ENCODE measurements around the gene STOML1. TPM values are rescaled to one million over a fixed set of nuclear protein-coding genes. Genes with fewer than 3 reads are reported as not detected.

The STOML1 gene
- total RNA-seq, 1 experiment from 2014 or later: 2.5 TPM

DNA sequence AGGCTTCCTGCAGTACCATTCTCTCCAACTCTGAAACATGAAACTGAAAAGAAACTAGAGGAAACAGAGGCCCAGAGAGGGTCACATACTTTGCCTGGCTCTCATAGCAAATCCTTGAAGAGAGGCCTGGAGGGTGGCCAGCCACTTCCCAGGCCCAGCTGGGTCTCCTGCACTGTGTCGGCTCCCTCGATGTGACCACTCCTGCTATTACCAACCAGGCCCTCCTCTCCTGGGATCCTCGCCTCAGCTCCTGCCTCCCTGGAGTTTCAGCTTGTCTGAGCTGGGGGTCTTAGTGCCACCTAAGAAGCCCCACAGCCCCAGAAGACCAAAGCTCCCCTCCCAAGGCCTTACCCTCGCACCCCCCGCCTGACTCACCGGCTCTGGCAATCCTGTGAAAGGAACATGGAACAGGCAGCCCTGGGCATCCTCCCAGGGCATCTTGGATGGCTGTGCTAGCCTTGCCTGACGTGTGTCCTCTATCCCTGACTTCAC lies 61.3 kb downstream of the STOML1 start:
- H2AFZ ChIP-seq (ENCODE audit: low read length): no peak overlapping the region
- TF ChIP-seq, protein P1, sequence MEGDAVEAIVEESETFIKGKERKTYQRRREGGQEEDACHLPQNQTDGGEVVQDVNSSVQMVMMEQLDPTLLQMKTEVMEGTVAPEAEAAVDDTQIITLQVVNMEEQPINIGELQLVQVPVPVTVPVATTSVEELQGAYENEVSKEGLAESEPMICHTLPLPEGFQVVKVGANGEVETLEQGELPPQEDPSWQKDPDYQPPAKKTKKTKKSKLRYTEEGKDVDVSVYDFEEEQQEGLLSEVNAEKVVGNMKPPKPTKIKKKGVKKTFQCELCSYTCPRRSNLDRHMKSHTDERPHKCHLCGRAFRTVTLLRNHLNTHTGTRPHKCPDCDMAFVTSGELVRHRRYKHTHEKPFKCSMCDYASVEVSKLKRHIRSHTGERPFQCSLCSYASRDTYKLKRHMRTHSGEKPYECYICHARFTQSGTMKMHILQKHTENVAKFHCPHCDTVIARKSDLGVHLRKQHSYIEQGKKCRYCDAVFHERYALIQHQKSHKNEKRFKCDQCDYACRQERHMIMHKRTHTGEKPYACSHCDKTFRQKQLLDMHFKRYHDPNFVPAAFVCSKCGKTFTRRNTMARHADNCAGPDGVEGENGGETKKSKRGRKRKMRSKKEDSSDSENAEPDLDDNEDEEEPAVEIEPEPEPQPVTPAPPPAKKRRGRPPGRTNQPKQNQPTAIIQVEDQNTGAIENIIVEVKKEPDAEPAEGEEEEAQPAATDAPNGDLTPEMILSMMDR (conservative IDR thresholded peaks at IDR 0.05): no peak
- no peaks in the 10 kb centered on the region for H4K20me1 ChIP-seq (ENCODE audit: control insufficient read depth, insufficient read depth, insufficient read length)
- no peak overlapping the region for H3K9ac ChIP-seq (ENCODE audit: extremely low read depth, insufficient read length, low read length)
- no peak overlapping the region for H4K8ac ChIP-seq (replicated peaks; ENCODE audit: insufficient read length, low read depth, low read length)
- no peak overlapping the region for H3K18ac ChIP-seq (ENCODE audit: insufficient read length, low read depth, low read length)
- Mint-ChIP-seq H3K9me3 (no peaks in the 10 kb centered on the region), H3K36me3 (ENCODE audit: insufficient read depth in 1 of 3, low read depth in 3 of 3) (no peaks in the 10 kb centered on the region), H3K4me3 (no peak overlapping the region), H3K4me1 (peaks cover 21 to 24% of the 10 kb centered on the region in 2 experiments), H3K27ac (peak overlapping the region in 2 of 3 experiments; percentile 49 to 61; a peak in 1 of 7 replicates), H3K27me3 (ENCODE audit: low read depth) (peaks cover 4% of the 10 kb centered on the region)
- H2AK5ac ChIP-seq (ENCODE audit: insufficient read length, low read length): no peak overlapping the region
- no peak overlapping the region for H3T11ph ChIP-seq (ENCODE audit: low read length)
- no peak overlapping the region for H2BK20ac ChIP-seq (ENCODE audit: low read depth, low read length, poor library complexity, severe bottlenecking)
- H2BK5ac ChIP-seq (ENCODE audit: insufficient read length, low read length): no peak overlapping the region
- H3K23ac ChIP-seq (ENCODE audit: insufficient read length, low read depth, low read length): no peak overlapping the region
- no peaks in the 10 kb centered on the region for H3K27me3 ChIP-seq (ENCODE audit: insufficient read depth, low read length)
- H4K91ac ChIP-seq (ENCODE audit: insufficient read length, low read depth, low read length): no peak overlapping the region
- H2BK15ac ChIP-seq (ENCODE audit: low read depth, low read length): no peak overlapping the region
- no peak for DNase-seq
- no peaks in the 10 kb centered on the region for H3K79me1 ChIP-seq (ENCODE audit: insufficient read depth, low read depth, low read length, poor library complexity, severe bottlenecking)
- H3K23me2 ChIP-seq (ENCODE audit: insufficient read length, low read depth, low read length, poor library complexity, severe bottlenecking): peaks cover 13% of the 10 kb centered on the region
- WGBS (ENCODE audit: extremely low coverage, insufficient read length, low lambda C conversion rate): no CpG with 5 or more reads among the region's 7 CpGs
- no peak overlapping the region for H2BK12ac ChIP-seq (ENCODE audit: insufficient read length, low read depth, low read length)
- no peak overlapping the region for H2BK120ac ChIP-seq (ENCODE audit: low read depth, low read length, poor library complexity, severe bottlenecking)
- no peaks in the 10 kb centered on the region for H3K79me2 ChIP-seq (ENCODE audit: insufficient read depth, low read length)
- no peak overlapping the region for H4K5ac ChIP-seq (ENCODE audit: insufficient read length, low read depth, low read length)
- no peak overlapping the region for H3K27ac ChIP-seq (ENCODE audit: insufficient read length, low read depth, low read length)
- no peak overlapping the region for H3K56ac ChIP-seq (ENCODE audit: insufficient read length, low read depth, low read length)
- H3K9me3 ChIP-seq (ENCODE audit: control insufficient read depth, low read depth, low read length): no peaks in the 10 kb centered on the region
- no peak overlapping the region for H3K14ac ChIP-seq (ENCODE audit: insufficient read depth, low read length)
- H3K4me1 ChIP-seq (ENCODE audit: insufficient read depth, low read length): peaks cover 2% of the 10 kb centered on the region; the same call in 1 of the 2 replicates
- H3K4me2 ChIP-seq (ENCODE audit: insufficient read depth, insufficient read length, low read length): no peak overlapping the region
- H3K4ac ChIP-seq (ENCODE audit: low read depth, low read length): no peak overlapping the region

Measured in H9 (cell line).